Measurements from ENCODE around the gene GALNT10.

The GALNT10 gene

DNA sequence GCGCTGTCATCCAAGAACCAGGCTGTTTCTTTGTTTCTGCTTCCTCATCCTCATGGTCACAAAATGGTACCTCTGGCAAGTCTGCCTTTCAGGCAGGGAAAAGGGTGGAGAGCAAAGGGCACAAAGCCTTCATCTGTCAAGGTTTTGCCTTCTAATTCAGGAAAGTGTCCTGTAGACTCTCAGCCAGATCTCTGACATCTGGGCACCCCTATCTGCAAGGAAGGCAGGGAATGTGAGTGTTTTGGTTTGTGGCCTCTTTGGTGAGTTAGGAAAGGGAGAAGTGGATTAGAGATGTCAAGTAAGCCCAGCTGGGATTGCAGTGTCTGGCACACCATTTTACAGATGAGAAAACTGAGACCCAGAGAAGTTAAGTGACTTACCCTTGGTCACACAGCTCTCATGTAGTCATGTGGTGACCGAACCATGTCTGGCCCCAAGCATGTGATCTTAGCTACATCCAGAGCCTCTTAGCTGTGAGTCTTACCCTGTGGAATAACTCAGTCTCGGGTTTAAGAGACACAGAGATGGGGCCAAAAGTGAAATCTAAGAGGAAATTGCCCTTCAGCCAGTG is 139.6 kb downstream of the GALNT10 start:
- H3K79me2 ChIP-seq (ENCODE audit: insufficient read depth, low read length) = no peaks in the 10 kb centered on the region
- ATAC-seq (ENCODE audit: insufficient read depth, low read depth) (no peak), DNase-seq (no peak)
- no peak overlapping the region for H3K27ac ChIP-seq (ENCODE audit: low read length)
- no peak overlapping the region for H3K4me2 ChIP-seq (ENCODE audit: insufficient read depth, low read length)
- no peaks in the 10 kb centered on the region for H3K36me3 ChIP-seq (ENCODE audit: insufficient read depth, low read length)
- no peaks in the 10 kb centered on the region for H3K9me3 ChIP-seq (ENCODE audit: insufficient read depth, low read length, severe bottlenecking)
- TF ChIP-seq, protein P1, sequence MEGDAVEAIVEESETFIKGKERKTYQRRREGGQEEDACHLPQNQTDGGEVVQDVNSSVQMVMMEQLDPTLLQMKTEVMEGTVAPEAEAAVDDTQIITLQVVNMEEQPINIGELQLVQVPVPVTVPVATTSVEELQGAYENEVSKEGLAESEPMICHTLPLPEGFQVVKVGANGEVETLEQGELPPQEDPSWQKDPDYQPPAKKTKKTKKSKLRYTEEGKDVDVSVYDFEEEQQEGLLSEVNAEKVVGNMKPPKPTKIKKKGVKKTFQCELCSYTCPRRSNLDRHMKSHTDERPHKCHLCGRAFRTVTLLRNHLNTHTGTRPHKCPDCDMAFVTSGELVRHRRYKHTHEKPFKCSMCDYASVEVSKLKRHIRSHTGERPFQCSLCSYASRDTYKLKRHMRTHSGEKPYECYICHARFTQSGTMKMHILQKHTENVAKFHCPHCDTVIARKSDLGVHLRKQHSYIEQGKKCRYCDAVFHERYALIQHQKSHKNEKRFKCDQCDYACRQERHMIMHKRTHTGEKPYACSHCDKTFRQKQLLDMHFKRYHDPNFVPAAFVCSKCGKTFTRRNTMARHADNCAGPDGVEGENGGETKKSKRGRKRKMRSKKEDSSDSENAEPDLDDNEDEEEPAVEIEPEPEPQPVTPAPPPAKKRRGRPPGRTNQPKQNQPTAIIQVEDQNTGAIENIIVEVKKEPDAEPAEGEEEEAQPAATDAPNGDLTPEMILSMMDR (IDR thresholded peaks at IDR 0.05; ENCODE audit: borderline replicate concordance, extremely low read depth, low read length, poor library complexity, severe bottlenecking) = no peak
- TF ChIP-seq EZH2 (IDR thresholded peaks at IDR 0.05; ENCODE audit: borderline replicate concordance, low read depth, low read length, severe bottlenecking) = no peak
- no peak overlapping the region for H3K9ac ChIP-seq (ENCODE audit: low read depth, low read length)
- no peaks in the 10 kb centered on the region for H4K20me1 ChIP-seq (ENCODE audit: insufficient read depth, low read length)
- H3K4me3 ChIP-seq (ENCODE audit: low read depth in 1 of 2, low read length in 2 of 2) = no peak overlapping the region
- no peak overlapping the region for H2AFZ ChIP-seq (ENCODE audit: low read depth, low read length)
- H3K27me3 ChIP-seq (ENCODE audit: insufficient read depth, low read length, poor library complexity) = no peaks in the 10 kb centered on the region
- H3K4me1 ChIP-seq (ENCODE audit: insufficient read depth, low read length) = no peaks in the 10 kb centered on the region

DNA sequence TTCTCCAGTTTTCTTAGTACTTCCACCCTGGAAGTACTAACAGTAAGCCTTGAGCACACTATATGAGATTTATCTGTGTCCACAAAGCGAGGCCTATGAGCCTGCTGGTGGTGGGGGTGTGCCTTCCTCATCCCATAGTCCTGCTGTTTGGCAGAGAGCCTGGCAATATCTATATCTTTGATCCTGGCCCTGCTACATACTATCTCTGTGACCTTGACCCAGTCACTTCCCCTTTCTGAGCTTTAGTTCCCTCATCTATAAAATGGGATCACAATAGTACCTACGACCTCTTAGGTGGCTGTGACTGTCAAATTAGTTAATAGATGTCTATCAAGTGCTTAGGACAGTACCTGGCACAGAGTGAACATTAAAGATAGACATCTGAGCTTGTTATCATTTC is 140.7 kb downstream of the GALNT10 start:
- ATAC-seq (ENCODE audit: insufficient read depth, low read depth) (no peak), DNase-seq (no peak)
- H3K9ac ChIP-seq (ENCODE audit: low read depth, low read length) = no peak overlapping the region
- no peaks in the 10 kb centered on the region for H3K79me2 ChIP-seq (ENCODE audit: insufficient read depth, low read length)
- H3K27me3 ChIP-seq (ENCODE audit: insufficient read depth, low read length, poor library complexity) = no peaks in the 10 kb centered on the region
- H3K9me3 ChIP-seq (ENCODE audit: insufficient read depth, low read length, severe bottlenecking) = no peaks in the 10 kb centered on the region
- H3K36me3 ChIP-seq (ENCODE audit: insufficient read depth, low read length) = no peaks in the 10 kb centered on the region
- H3K27ac ChIP-seq (ENCODE audit: low read length) = no peak overlapping the region
- H2AFZ ChIP-seq (ENCODE audit: low read depth, low read length) = no peak overlapping the region
- no peaks in the 10 kb centered on the region for H4K20me1 ChIP-seq (ENCODE audit: insufficient read depth, low read length)
- no peak overlapping the region for H3K4me2 ChIP-seq (ENCODE audit: insufficient read depth, low read length)
- no peak overlapping the region for H3K4me3 ChIP-seq (ENCODE audit: low read depth in 1 of 2, low read length in 2 of 2)
- TF ChIP-seq, protein P1 (IDR thresholded peaks at IDR 0.05; ENCODE audit: borderline replicate concordance, extremely low read depth, low read length, poor library complexity, severe bottlenecking) = no peak
- TF ChIP-seq EZH2 (IDR thresholded peaks at IDR 0.05; ENCODE audit: borderline replicate concordance, low read depth, low read length, severe bottlenecking) = no peak
- no peaks in the 10 kb centered on the region for H3K4me1 ChIP-seq (ENCODE audit: insufficient read depth, low read length)

DNA sequence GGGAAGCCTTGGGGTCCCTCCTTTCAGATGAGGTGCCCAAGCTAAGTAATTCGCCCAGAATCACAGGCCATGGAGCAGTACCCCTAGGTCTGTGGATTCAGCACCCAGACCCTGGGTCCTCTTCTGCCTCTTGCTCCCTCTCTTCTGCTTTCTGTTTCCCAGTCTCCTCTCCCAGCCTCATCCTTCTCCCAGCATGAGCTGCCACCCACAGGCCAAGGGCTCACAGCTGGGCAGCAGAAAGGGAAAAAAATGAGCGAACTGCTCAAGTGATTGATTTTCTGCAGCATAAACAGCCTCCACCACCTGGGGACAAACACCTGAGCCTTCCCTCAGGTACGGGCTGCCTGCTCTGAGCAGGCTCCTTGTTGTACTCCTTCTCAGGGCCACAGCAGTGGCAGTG is 141.4 kb downstream of the GALNT10 start:
- H2AFZ ChIP-seq (ENCODE audit: low read depth, low read length) = no peak overlapping the region
- TF ChIP-seq, protein P1 (IDR thresholded peaks at IDR 0.05; ENCODE audit: borderline replicate concordance, extremely low read depth, low read length, poor library complexity, severe bottlenecking) = no peak
- TF ChIP-seq EZH2 (IDR thresholded peaks at IDR 0.05; ENCODE audit: borderline replicate concordance, low read depth, low read length, severe bottlenecking) = no peak
- H3K79me2 ChIP-seq (ENCODE audit: insufficient read depth, low read length) = no peaks in the 10 kb centered on the region
- no peak overlapping the region for H3K4me3 ChIP-seq (ENCODE audit: low read depth in 1 of 2, low read length in 2 of 2)
- H3K27me3 ChIP-seq (ENCODE audit: insufficient read depth, low read length, poor library complexity) = no peaks in the 10 kb centered on the region
- H3K36me3 ChIP-seq (ENCODE audit: insufficient read depth, low read length) = no peaks in the 10 kb centered on the region
- H3K4me1 ChIP-seq (ENCODE audit: insufficient read depth, low read length) = no peaks in the 10 kb centered on the region
- DNase-seq (no peak), ATAC-seq (ENCODE audit: insufficient read depth, low read depth) (no peak)
- H4K20me1 ChIP-seq (ENCODE audit: insufficient read depth, low read length) = no peaks in the 10 kb centered on the region
- no peaks in the 10 kb centered on the region for H3K9me3 ChIP-seq (ENCODE audit: insufficient read depth, low read length, severe bottlenecking)
- no peak overlapping the region for H3K9ac ChIP-seq (ENCODE audit: low read depth, low read length)
- H3K27ac ChIP-seq (ENCODE audit: low read length) = no peak overlapping the region
- no peak overlapping the region for H3K4me2 ChIP-seq (ENCODE audit: insufficient read depth, low read length)

DNA sequence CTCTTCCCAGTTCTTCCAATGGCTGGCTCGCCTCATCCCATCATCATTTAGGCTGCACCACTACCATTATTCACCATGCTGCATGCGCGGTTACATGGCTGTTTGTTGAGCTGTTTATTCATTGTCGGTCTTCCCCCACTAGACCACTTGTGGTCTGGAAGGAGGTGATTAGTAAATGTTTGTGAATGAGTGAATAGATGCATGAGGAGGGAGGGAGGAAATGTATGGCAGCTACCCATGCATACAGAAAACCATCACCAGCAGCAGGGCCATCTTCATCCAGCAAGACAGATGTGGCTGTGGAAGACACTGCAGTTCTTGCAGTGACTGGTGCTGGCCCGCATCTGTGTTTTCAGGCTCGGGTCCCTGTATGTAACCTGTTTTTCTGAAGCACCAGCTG is 141.9 kb downstream of the GALNT10 start:
- no peaks in the 10 kb centered on the region for H3K27me3 ChIP-seq (ENCODE audit: insufficient read depth, low read length, poor library complexity)
- H3K9me3 ChIP-seq (ENCODE audit: insufficient read depth, low read length, severe bottlenecking) = no peaks in the 10 kb centered on the region
- H3K4me2 ChIP-seq (ENCODE audit: insufficient read depth, low read length) = no peak overlapping the region
- no peaks in the 10 kb centered on the region for H3K79me2 ChIP-seq (ENCODE audit: insufficient read depth, low read length)
- no peaks in the 10 kb centered on the region for H3K36me3 ChIP-seq (ENCODE audit: insufficient read depth, low read length)
- H3K4me3 ChIP-seq (ENCODE audit: low read depth in 1 of 2, low read length in 2 of 2) = no peak overlapping the region
- H4K20me1 ChIP-seq (ENCODE audit: insufficient read depth, low read length) = no peaks in the 10 kb centered on the region
- H3K9ac ChIP-seq (ENCODE audit: low read depth, low read length) = no peak overlapping the region
- ATAC-seq (ENCODE audit: insufficient read depth, low read depth) (no peak), DNase-seq (no peak)
- no peaks in the 10 kb centered on the region for H3K4me1 ChIP-seq (ENCODE audit: insufficient read depth, low read length)
- no peak overlapping the region for H2AFZ ChIP-seq (ENCODE audit: low read depth, low read length)
- no peak overlapping the region for H3K27ac ChIP-seq (ENCODE audit: low read length)
- TF ChIP-seq, protein P1 (IDR thresholded peaks at IDR 0.05; ENCODE audit: borderline replicate concordance, extremely low read depth, low read length, poor library complexity, severe bottlenecking) = no peak
- TF ChIP-seq EZH2 (IDR thresholded peaks at IDR 0.05; ENCODE audit: borderline replicate concordance, low read depth, low read length, severe bottlenecking) = no peak
